Left renal pelvis (tissue), 4 donors: Measurements from ENCODE around the gene FOSL2. TPM values are rescaled to one million over a fixed set of nuclear protein-coding genes. Genes with fewer than 3 reads are reported as not detected.

Source experiments
- DNase-seq, 4 donors: peaks; one replicate each; pipeline ENCODE4 v3.0.0-alpha.2; 2013; ENCODE audit warnings: low read depth in 4 of 4, low spot score in 3 of 4
- polyA plus RNA-seq, 4 donors: library from polyadenylated mRNA; unstranded; fragments of 120-200 nt; gene quantifications; one replicate each; pipeline ENCODE4 v1.2.1, GENCODE V29; 2013; ENCODE audit not compliant: insufficient read length in 4 of 4

Gene FOSL2
- polyA plus RNA-seq, 4 donors, result 15.5 to 42.2 (median 27.4) TPM

DNA sequence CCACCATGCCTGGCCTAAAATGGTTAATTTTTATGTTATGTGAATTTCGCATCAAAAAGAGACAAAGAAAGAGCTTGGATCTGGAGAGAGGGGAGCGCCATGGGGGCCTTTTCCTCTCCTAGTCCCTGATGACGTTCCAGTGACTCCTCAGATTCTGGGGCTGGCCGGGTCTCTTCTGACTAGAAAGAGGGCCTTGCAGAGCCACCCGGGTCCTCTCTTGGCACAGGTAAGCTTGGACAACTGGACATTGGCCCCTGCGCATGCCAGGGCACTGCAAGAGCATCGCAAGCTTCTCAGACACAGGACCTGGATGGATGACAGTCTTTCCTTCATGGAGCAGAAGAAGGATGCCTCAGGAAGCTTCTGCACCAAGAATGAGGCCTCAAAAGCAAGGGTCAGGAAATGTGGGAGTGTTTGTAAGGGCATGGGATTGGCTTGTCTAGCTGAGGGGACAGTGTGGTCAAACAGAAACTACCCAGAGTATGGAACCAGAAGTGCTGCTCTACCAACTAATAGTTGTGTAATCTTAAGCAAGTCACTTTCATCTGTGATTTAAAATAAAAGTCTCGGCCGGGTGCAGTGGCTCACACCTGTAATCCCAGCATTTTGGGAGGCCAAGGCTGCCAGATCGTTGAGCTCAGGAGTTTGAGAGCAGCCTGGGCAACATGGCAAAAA, 35.2 kb downstream of the FOSL2 start:
- DNase-seq, result no peak

DNA sequence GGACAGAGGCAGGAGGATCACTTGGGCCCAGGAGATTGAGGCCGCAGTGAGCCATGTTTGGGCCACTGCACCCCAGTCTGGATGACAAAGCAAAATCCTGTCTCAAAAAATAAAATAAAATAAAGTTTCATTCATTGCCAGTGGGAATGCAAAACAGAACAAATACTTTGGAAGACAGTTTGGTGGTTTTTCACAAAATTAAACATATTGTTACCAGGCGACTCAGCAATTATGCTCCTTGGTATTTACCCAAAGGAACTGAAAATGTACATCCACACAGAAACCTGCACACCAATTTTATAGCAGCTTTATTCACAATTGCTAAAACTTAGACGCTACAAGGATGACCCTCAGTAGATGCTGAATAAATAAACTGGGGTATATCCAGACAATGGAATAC, 35.8 kb downstream of the FOSL2 start:
- no peak for DNase-seq

GRCh38 chr2:28429636-28430376, 37.1 kb downstream of the FOSL2 start:
- no peak for DNase-seq

DNA sequence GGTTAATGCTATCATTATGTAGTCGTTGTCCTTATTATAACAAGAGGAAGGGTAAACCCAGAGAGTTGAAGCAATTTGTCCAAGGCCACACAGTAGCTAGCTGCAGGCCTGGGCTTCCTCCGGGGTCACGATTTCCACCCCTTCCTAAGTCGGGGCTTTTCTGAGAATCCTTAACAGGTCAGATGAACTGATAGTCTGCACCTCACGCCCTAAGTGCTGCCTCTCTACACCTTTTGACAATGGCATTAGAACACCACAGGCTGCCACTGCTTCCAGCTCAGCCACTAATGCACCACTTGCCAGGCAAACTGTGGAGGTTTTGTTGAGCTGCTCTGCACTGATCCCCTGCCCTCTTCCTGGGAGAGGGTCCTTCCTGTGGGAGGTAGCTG, 37.7 kb downstream of the FOSL2 start:
- no peak for DNase-seq

GRCh38 chr2:28430788-28431418, 38.2 kb downstream of the FOSL2 start:
- no peak for DNase-seq

GRCh38 chr2:28431741-28432140, 39.1 kb downstream of the FOSL2 start:
- DNase-seq, result no peak

DNA sequence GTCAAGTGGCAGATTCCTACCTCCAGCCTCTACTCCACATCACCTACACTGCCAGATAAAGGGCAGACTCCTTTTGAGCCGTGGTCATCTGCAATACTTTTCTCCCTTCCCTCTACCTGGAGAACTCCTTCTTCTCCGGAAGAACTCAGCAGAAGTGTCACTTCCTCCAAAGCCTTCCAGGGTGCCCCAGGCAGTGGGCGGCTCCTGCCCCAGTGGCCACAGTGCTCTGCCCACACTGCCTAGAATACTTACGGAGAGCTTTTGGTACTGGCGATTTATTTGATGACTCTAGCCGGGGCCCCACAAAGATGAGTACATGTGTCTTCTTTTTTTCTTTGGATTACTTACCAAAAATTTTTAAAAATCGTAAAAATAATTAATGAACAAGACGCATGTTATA, 39.7 kb downstream of the FOSL2 start:
- no peak for DNase-seq

DNA sequence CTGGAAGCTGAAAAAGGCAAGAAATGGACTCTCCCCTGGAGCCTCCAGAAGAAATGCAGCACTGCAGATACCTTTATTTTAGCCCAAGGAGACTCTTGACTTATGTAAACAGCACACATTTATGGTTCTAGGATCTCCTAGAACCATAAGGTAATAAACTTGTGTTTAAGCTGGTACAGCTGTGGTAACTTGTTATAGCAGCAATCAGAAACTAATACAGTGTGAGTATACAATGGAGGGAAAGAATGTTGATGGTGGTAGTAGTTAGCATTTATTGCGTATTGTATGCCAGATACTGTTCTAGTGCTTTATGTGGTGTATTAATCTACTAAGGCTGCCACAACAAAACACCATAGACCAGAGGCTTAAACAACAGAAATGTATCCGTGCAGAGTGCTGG, 40.6 kb downstream of the FOSL2 start:
- no peak for DNase-seq

GRCh38 chr2:28433935-28434599, 41.4 kb downstream of the FOSL2 start:
- no peak for DNase-seq

GRCh38 chr2:28434600-28434989, 41.9 kb downstream of the FOSL2 start:
- no peak for DNase-seq

GRCh38 chr2:28435241-28435640, 42.6 kb downstream of the FOSL2 start:
- DNase-seq, result no peak

- DNase-seq, result no peak
Measured at GRCh38 chr2:28435814-28436351, 43.2 kb downstream of the FOSL2 start.

GRCh38 chr2:28436525-28437051, 43.9 kb downstream of the FOSL2 start:
- DNase-seq, result no peak

GRCh38 chr2:28437149-28437835, 44.6 kb downstream of the FOSL2 start:
- no peak for DNase-seq

- no peak for DNase-seq
Measured at GRCh38 chr2:28437918-28438317, 45.3 kb downstream of the FOSL2 start.

- DNase-seq, result no peak
Measured at GRCh38 chr2:28438532-28439063, 45.9 kb downstream of the FOSL2 start.

DNA sequence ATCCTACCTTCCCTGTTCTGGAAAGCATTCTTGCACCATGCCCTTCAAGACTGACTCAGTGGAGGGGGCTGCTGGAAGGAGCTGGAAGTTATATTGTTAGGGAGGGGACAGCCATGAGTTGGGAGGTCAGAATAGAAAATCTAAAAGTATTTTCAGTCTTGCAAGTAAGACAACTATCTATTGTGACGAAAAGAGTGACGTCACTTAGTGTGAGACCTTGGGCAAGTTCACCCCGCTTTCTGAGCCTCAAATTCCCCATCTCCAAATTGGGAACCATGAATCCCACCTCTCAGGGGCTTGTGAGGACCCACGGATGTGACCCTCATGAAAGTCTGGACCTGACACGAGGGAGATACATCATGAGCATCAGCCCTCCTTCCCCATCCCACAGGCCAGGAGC, 46.5 kb downstream of the FOSL2 start:
- no peak for DNase-seq

DNA sequence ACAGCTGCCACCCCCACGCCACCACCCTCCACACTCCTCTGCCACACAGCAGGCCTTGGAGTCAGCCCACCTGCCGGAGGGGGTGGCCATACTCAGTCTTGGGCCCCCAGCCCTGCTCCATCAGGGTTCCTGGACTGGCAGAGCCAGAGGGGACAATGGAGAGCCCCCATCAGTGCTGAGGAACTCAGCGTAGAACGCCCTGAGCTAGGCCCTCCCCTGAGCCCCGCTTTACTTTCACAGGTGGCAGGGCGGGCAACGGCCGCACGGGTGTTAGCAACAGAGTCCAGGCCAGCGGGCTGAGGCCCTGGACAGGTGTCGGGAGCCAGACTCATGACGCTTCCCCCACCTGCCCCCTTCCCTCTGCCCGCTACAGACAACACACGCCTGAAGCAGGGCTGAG, 47.1 kb downstream of the FOSL2 start:
- no peak for DNase-seq

DNA sequence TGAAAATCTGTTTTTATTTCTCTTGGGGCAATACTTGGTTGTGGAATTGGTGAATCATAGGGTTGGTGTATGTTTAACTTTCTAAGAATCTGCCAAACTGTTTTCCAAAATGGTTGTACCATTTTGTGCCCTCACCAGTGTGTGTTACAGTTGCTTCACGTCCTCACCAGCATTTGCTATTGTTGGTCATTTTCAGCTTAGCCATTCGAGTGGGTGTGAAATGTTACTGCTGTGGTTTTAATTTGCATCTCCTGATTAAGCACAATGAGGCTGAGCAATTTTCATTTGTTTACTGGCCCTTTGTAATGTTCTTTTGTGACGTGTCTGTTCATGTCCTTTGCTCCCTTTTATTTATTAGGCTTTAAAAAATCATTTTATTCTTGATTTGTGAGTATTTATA, 49.7 kb downstream of the FOSL2 start:
- DNase-seq, result no peak

- no peak for DNase-seq
Measured at GRCh38 chr2:28444956-28445355, 52.3 kb downstream of the FOSL2 start.
